ENCODE measurements around the gene TBC1D3L.
"Not testable (repeated sequence)": the region's sequence is repeated elsewhere in the genome, so short reads cannot be mapped to it uniquely, and the experiment has no call there.

TBC1D3L gene

DNA sequence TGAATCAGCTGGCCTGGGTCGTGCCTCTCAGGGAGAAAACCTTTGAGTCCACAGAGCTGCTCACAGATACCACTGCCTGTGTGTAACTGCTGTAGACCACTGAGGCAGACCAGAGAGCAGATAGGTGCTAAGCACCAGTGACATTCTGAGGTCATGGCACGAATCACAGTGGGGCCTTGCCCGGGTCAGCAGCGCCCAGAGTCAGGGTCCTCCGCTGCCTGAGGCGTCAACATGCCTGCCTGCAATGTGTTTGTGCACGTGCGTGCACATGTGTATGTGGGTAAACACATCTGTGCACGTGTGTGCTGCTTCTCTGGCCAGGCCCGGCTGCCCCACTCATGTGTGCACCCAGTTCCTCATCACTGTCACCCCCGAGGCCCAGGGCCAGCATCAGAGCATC, at the start of gene TBC1D3L:
Gene TBC1D3L (minus strand): TSS at position 101 of the 400 bp plus-strand sequence. CDS start 1,540 bp downstream, outside the sequence.
- DNase-seq (ENCODE audit: low spot score): not testable (repeated sequence)

DNA sequence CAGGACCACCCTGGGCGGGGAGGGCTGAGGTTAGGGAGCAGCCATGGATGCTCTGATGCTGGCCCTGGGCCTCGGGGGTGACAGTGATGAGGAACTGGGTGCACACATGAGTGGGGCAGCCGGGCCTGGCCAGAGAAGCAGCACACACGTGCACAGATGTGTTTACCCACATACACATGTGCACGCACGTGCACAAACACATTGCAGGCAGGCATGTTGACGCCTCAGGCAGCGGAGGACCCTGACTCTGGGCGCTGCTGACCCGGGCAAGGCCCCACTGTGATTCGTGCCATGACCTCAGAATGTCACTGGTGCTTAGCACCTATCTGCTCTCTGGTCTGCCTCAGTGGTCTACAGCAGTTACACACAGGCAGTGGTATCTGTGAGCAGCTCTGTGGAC, 14.8 kb upstream of the TBC1D3L start, which contains the start of gene TBC1D3D:
Gene TBC1D3D (plus strand): TSS at position 301 of the 400 bp plus-strand sequence. CDS start 1,585 bp downstream, outside the sequence.
- not testable (repeated sequence) for DNase-seq (ENCODE audit: low spot score)

All from AG08396 (cell line).